ENCODE measurements around the gene ZNF236. TPM values are rescaled to one million over a fixed set of nuclear protein-coding genes. Genes with fewer than 3 reads are reported as not detected.
"Not testable (repeated sequence)": the region's sequence is repeated elsewhere in the genome, so short reads cannot be mapped to it uniquely, and the experiment has no call there.

ZNF236 gene
- total and polyA plus RNA-seq, 4 donors, result 0.38 to 23.6 (median 10.0) TPM

DNA sequence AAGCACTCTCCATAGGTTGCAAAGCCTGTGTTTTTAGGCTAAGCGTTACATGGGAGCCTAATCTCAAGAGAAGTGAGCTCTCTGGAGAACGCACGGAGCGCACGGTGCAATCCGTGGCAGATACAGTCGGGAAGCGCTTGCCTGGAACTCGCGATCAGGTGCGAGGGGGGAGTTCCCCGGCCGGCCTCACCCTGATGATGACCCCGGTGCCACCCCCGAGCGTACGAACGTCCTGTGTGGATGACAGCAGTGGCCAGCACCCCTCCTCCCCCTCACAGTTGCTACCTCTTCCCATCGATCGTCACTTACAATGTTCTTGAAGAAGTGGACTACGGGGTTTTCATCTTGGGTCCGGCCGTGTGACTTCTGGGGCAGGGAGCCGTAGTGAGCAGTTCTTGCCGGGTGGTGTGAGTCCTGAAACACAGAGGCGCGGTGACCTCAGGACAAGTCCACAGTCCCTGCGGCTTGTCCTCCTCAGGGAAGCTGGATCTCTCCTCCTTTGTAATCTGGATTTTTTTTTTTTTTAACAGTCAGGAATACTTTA is 167.4 kb downstream of the ZNF236 start:
- Histone ChIP-seq H3K4me3 (ENCODE audit: low read length in 2 of 2) (no peak overlapping the region), H3K9me3 (ENCODE audit: control insufficient read depth, low read length) (no peaks in the 10 kb centered on the region), H3K4me1 (ENCODE audit: control insufficient read depth in 1 of 2, insufficient read depth in 2 of 2, low read length in 2 of 2) (no peaks in the 10 kb centered on the region), H3K27ac (ENCODE audit: low read depth in 1 of 2, low read length in 2 of 2) (no peak overlapping the region), H3K27me3 (ENCODE audit: control insufficient read depth in 1 of 2, insufficient read depth in 2 of 2, low read length in 1 of 2) (no peaks in the 10 kb centered on the region), H3K36me3 (ENCODE audit: control insufficient read depth in 1 of 2, insufficient read depth in 2 of 2, low read length in 1 of 2) (no peaks in the 10 kb centered on the region)
- ATAC-seq (ENCODE audit: low FRiP score) (no peak), DNase-seq (no peak)
- intact Hi-C loops (cut with DNase I), result no loop called here
- WGBS, 2 donors, result 91 to 94% methylated on average over 28 of the region's 28 CpGs

GRCh38 chr18:76990343-76991020 is 168.1 kb downstream of the ZNF236 start:
- H3K27me3 ChIP-seq (ENCODE audit: control insufficient read depth in 1 of 2, insufficient read depth in 2 of 2, low read length in 1 of 2); DNase-seq; H3K4me3 ChIP-seq (ENCODE audit: low read length in 2 of 2); H3K9me3 ChIP-seq (ENCODE audit: control insufficient read depth, low read length); ATAC-seq (ENCODE audit: low FRiP score); H3K36me3 ChIP-seq (ENCODE audit: control insufficient read depth in 1 of 2, insufficient read depth in 2 of 2, low read length in 1 of 2); intact Hi-C loops (cut with DNase I); H3K4me1 ChIP-seq (ENCODE audit: control insufficient read depth in 1 of 2, insufficient read depth in 2 of 2, low read length in 2 of 2); H3K27ac ChIP-seq (ENCODE audit: low read depth in 1 of 2, low read length in 2 of 2): not testable (repeated sequence)
- WGBS, 2 donors, result 87 to 88% methylated on average over 8 of the region's 8 CpGs

DNA sequence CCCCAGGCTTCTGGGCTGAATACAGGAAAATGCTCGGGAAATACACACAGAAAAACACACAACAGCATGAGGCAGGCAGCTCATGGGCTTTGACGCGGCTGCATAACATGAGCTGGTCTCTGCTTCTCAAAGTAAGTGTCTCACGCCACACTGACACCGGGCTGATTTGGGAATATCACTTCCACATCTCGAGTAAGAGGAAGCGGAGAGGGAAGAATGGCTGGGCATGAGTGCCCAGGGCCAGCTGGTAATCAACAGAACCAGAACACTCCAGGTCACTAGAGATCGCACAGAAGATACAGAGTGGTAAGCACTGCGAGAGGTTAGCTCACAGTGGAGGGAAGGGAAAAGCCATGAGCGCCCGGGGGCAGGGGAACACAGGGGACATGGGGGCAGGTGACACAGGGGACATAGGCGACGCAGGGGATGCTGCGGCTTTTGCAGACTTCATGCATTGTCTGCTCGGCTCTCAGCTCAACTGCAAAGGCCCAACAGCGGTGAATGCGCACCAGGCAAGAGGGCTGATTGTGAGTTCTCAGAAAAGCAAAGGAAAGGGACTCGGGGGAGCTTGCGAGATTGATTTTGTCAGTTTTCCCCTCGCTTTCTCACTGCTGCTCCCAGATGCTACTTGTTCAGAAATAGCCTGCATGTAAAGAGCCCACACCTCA is 168.8 kb downstream of the ZNF236 start:
- no peak for DNase-seq
- H3K27me3 ChIP-seq (ENCODE audit: control insufficient read depth in 1 of 2, insufficient read depth in 2 of 2, low read length in 1 of 2), result no peaks in the 10 kb centered on the region
- H3K36me3 ChIP-seq (ENCODE audit: control insufficient read depth in 1 of 2, insufficient read depth in 2 of 2, low read length in 1 of 2), result no peaks in the 10 kb centered on the region
- no peaks in the 10 kb centered on the region for H3K4me1 ChIP-seq (ENCODE audit: control insufficient read depth in 1 of 2, insufficient read depth in 2 of 2, low read length in 2 of 2)
- no peak for ATAC-seq (ENCODE audit: low FRiP score)
- no peak overlapping the region for H3K27ac ChIP-seq (ENCODE audit: low read depth in 1 of 2, low read length in 2 of 2)
- WGBS, 2 donors, result 87 to 88% methylated on average over 20 of the region's 20 CpGs
- H3K9me3 ChIP-seq (ENCODE audit: control insufficient read depth, low read length), result no peaks in the 10 kb centered on the region
- no peak overlapping the region for H3K4me3 ChIP-seq (ENCODE audit: low read length in 2 of 2)
- intact Hi-C loops (cut with DNase I), result no loop called here

GRCh38 chr18:76992226-76993084 is 170.1 kb downstream of the ZNF236 start:
- H3K27ac ChIP-seq (ENCODE audit: low read depth in 1 of 2, low read length in 2 of 2), result no peak overlapping the region
- ATAC-seq (ENCODE audit: low FRiP score), result no peak
- DNase-seq, result no peak
- H3K4me3 ChIP-seq (ENCODE audit: low read length in 2 of 2), result no peak overlapping the region
- no peaks in the 10 kb centered on the region for H3K9me3 ChIP-seq (ENCODE audit: control insufficient read depth, low read length)
- no peaks in the 10 kb centered on the region for H3K27me3 ChIP-seq (ENCODE audit: control insufficient read depth in 1 of 2, insufficient read depth in 2 of 2, low read length in 1 of 2)
- intact Hi-C loops (cut with DNase I), result no loop called here
- WGBS, 2 donors, result 81 to 83% methylated on average over 17 of the region's 17 CpGs
- H3K4me1 ChIP-seq (ENCODE audit: control insufficient read depth in 1 of 2, insufficient read depth in 2 of 2, low read length in 2 of 2), result no peaks in the 10 kb centered on the region
- H3K36me3 ChIP-seq (ENCODE audit: control insufficient read depth in 1 of 2, insufficient read depth in 2 of 2, low read length in 1 of 2), result no peaks in the 10 kb centered on the region

GRCh38 chr18:76993085-76993382 is 170.7 kb downstream of the ZNF236 start:
- no peak for ATAC-seq (ENCODE audit: low FRiP score)
- Histone ChIP-seq H3K4me1 (ENCODE audit: control insufficient read depth in 1 of 2, insufficient read depth in 2 of 2, low read length in 2 of 2) (no peaks in the 10 kb centered on the region), H3K27me3 (ENCODE audit: control insufficient read depth in 1 of 2, insufficient read depth in 2 of 2, low read length in 1 of 2) (no peaks in the 10 kb centered on the region), H3K27ac (ENCODE audit: low read depth in 1 of 2, low read length in 2 of 2) (no peak overlapping the region), H3K36me3 (ENCODE audit: control insufficient read depth in 1 of 2, insufficient read depth in 2 of 2, low read length in 1 of 2) (no peaks in the 10 kb centered on the region), H3K4me3 (ENCODE audit: low read length in 2 of 2) (no peak overlapping the region), H3K9me3 (ENCODE audit: control insufficient read depth, low read length) (no peaks in the 10 kb centered on the region)
- DNase-seq, result no peak
- intact Hi-C loops (cut with DNase I), result no loop called here
- 88 to 89% methylated on average over 6 of the region's 6 CpGs for WGBS, 2 donors

DNA sequence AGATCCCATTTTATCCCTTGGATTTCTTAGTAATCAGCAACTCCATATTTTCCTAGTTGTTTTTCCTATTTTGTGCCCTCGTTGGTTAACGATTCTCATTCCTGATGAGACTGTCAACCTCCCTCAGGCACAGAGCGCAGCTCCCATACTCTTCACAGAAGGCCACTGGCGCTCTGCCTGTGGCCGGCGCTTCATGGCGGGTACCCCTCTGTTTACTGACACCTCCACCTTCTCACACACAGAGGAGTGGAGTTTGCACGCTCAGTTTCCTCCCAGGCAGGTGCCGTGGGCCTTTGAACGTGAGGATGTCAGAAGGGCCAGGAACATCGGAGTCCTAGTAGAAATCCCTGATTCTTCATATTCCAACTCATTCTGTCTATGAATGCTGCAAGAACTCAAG is 171.2 kb downstream of the ZNF236 start:
- Histone ChIP-seq H3K4me1 (ENCODE audit: control insufficient read depth in 1 of 2, insufficient read depth in 2 of 2, low read length in 2 of 2) (no peaks in the 10 kb centered on the region), H3K9me3 (ENCODE audit: control insufficient read depth, low read length) (no peaks in the 10 kb centered on the region), H3K27me3 (ENCODE audit: control insufficient read depth in 1 of 2, insufficient read depth in 2 of 2, low read length in 1 of 2) (no peaks in the 10 kb centered on the region), H3K27ac (ENCODE audit: low read depth in 1 of 2, low read length in 2 of 2) (no peak overlapping the region), H3K4me3 (ENCODE audit: low read length in 2 of 2) (no peak overlapping the region), H3K36me3 (ENCODE audit: control insufficient read depth in 1 of 2, insufficient read depth in 2 of 2, low read length in 1 of 2) (no peaks in the 10 kb centered on the region)
- 93 to 95% methylated on average over 11 of the region's 11 CpGs for WGBS, 2 donors
- no peak for DNase-seq
- intact Hi-C loops (cut with DNase I), result no loop called here
- ATAC-seq (ENCODE audit: low FRiP score), result no peak

DNA sequence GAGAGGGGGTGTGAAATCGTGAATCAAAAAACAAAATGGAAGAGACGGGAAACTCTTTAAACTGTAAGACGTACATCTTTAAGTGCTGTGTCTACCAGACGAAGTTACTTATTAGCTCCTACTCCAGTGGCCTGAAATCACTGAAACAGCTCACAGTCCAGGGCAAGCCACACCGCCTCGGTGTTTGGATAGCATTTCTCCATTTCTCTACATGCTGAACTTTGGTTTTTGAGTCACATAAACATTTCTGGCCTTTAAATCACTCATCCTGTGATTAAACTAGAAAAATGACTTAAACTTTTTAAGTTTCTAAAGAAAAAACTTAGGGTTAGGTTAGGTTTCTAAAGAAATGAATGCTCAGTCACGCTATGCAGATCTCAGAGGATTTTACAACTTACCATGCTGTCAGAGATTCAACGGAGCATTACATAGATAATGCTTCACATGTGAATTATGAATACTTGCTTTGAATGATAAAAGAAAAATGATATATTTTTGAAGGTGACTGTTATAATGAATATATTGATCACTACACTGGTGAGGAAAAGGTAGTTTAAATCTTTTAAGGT is 171.8 kb downstream of the ZNF236 start:
- no peak for DNase-seq
- Histone ChIP-seq H3K4me1 (ENCODE audit: control insufficient read depth in 1 of 2, insufficient read depth in 2 of 2, low read length in 2 of 2) (no peaks in the 10 kb centered on the region), H3K9me3 (ENCODE audit: control insufficient read depth, low read length) (no peaks in the 10 kb centered on the region), H3K36me3 (ENCODE audit: control insufficient read depth in 1 of 2, insufficient read depth in 2 of 2, low read length in 1 of 2) (no peaks in the 10 kb centered on the region), H3K27ac (ENCODE audit: low read depth in 1 of 2, low read length in 2 of 2) (no peak overlapping the region), H3K4me3 (ENCODE audit: low read length in 2 of 2) (no peak overlapping the region), H3K27me3 (ENCODE audit: control insufficient read depth in 1 of 2, insufficient read depth in 2 of 2, low read length in 1 of 2) (no peaks in the 10 kb centered on the region)
- 63 to 66% methylated on average over 8 of the region's 8 CpGs for WGBS, 2 donors
- no peak for ATAC-seq (ENCODE audit: low FRiP score)
- intact Hi-C loops (cut with DNase I), result no loop called here

- intact Hi-C loops (cut with DNase I), result no loop called here
- H3K27ac ChIP-seq (ENCODE audit: low read depth in 1 of 2, low read length in 2 of 2), result no peak overlapping the region
- DNase-seq (no peak), ATAC-seq (ENCODE audit: low FRiP score) (no peak)
- no peak overlapping the region for H3K4me3 ChIP-seq (ENCODE audit: low read length in 2 of 2)
- H3K9me3 ChIP-seq (ENCODE audit: control insufficient read depth, low read length), result no peaks in the 10 kb centered on the region
- 32 to 38% methylated on average over 7 of the region's 7 CpGs for WGBS, 2 donors
- no peaks in the 10 kb centered on the region for H3K27me3 ChIP-seq (ENCODE audit: control insufficient read depth in 1 of 2, insufficient read depth in 2 of 2, low read length in 1 of 2)
- no peaks in the 10 kb centered on the region for H3K4me1 ChIP-seq (ENCODE audit: control insufficient read depth in 1 of 2, insufficient read depth in 2 of 2, low read length in 2 of 2)
- H3K36me3 ChIP-seq (ENCODE audit: control insufficient read depth in 1 of 2, insufficient read depth in 2 of 2, low read length in 1 of 2), result no peaks in the 10 kb centered on the region
These were observed 173.5 kb downstream of the ZNF236 start for GRCh38 chr18:76995896-76996295.
